Measurements from ENCODE around the gene INS. TPM values are rescaled to one million over a fixed set of nuclear protein-coding genes. Genes with fewer than 3 reads are reported as not detected.

The INS gene

Small RNAs within 50 kb of the gene (microRNA-seq; reads per million reads assigned to microRNA genes)
- gene MIR4686 (not detected), gene MIR483 (not detected)
